SKM-1 treated with dmso at 0.1 percent for 144 hours (cell line): ENCODE results near the gene ZFHX3.

Experiments used
- DNase-seq: peaks from one replicate; lab custom pipeline; 2025; ENCODE audit not compliant: unreplicated experiment; lab: John Stamatoyannopoulos, UW

The ZFHX3 gene

GRCh38 chr16:72910381-72910780, 137.5 kb downstream of the ZFHX3 start:
- no peak for DNase-seq

- no peak for DNase-seq
Observed at GRCh38 chr16:72909196-72909595, 138.7 kb downstream of the ZFHX3 start.

- DNase-seq: peak; percentile 14
Observed at GRCh38 chr16:72908362-72909167, 139.4 kb downstream of the ZFHX3 start.

GRCh38 chr16:72905581-72905980, 142.3 kb downstream of the ZFHX3 start:
- DNase-seq: no peak

- DNase-seq: no peak
Observed at GRCh38 chr16:72903176-72903575, 144.8 kb downstream of the ZFHX3 start.

- no peak for DNase-seq
Observed at GRCh38 chr16:72902206-72902605, 145.7 kb downstream of the ZFHX3 start.

- DNase-seq: no peak
Observed at GRCh38 chr16:72901000-72901627, 146.8 kb downstream of the ZFHX3 start.

- no peak for DNase-seq
Observed at GRCh38 chr16:72898216-72898825, 149.6 kb downstream of the ZFHX3 start.

GRCh38 chr16:72897707-72898106, 150.2 kb downstream of the ZFHX3 start:
- no peak for DNase-seq

- DNase-seq: no peak
Observed at GRCh38 chr16:72896485-72897118, 151.3 kb downstream of the ZFHX3 start.

- no peak for DNase-seq
Observed at GRCh38 chr16:72895951-72896350, 152.0 kb downstream of the ZFHX3 start.

GRCh38 chr16:72894293-72895151, 153.4 kb downstream of the ZFHX3 start:
- no peak for DNase-seq

GRCh38 chr16:72891291-72892227, 156.4 kb downstream of the ZFHX3 start:
- no peak for DNase-seq

GRCh38 chr16:72890587-72890986, 157.3 kb downstream of the ZFHX3 start:
- no peak for DNase-seq

- DNase-seq: no peak
Observed at GRCh38 chr16:72889616-72890582, 158.0 kb downstream of the ZFHX3 start.

GRCh38 chr16:72887537-72887936, 160.4 kb downstream of the ZFHX3 start:
- no peak for DNase-seq

- no peak for DNase-seq
Observed at GRCh38 chr16:72886346-72886974, 161.5 kb downstream of the ZFHX3 start.

GRCh38 chr16:72884573-72884972, 163.4 kb downstream of the ZFHX3 start:
- no peak for DNase-seq
